Activated naive CD4-positive, alpha-beta T cell treated with anti-CD3 and anti-CD28 coated beads, Interleukin-2, amount 50 U/mL, for 72 hours (primary cell): ENCODE data around the gene SPATA31D4. TPM values are rescaled to one million over a fixed set of nuclear protein-coding genes. Genes with fewer than 3 reads are reported as not detected.
"Not testable (repeated sequence)": the region's sequence is repeated elsewhere in the genome, so short reads cannot be mapped to it uniquely, and the experiment has no call there.

Experiments
- ATAC-seq, 2 donors: fragments of 150-1000 bp; cut with Tn5 transposase; 2 replicates each; pipeline ENCODE4 v1.10.0; 2021; ENCODE audit warnings: mild to moderate bottlenecking in 2 of 2, moderate library complexity in 2 of 2
- DNase-seq, 2 donors: peaks; one replicate each; pipeline ENCODE4 v3.0.0; 2021 to 2022; ENCODE audit warnings: low spot score in 2 of 2
- H3K27ac Mint-ChIP-seq, 2 donors: one replicate each; pipeline ENCODE4 v1.8.0; 2022; ENCODE audit warnings: mild to moderate bottlenecking in 2 of 2, mixed read lengths in 2 of 2
- H3K36me3 Mint-ChIP-seq, 2 donors: one replicate each; pipeline ENCODE4 v1.8.0; 2022; ENCODE audit warnings: mixed read lengths in 2 of 2
- H3K9me3 Mint-ChIP-seq, 2 donors: one replicate each; pipeline ENCODE4 v1.8.0; 2022; ENCODE audit warnings: mixed read lengths in 2 of 2
- total RNA-seq, 2 donors: library from RNA; stranded (reverse); gene quantifications; one replicate each; pipeline ENCODE4 v1.2.3, GENCODE V29; 2022

The SPATA31D4 gene
- total RNA-seq, result not detected

- not testable (repeated sequence) for ATAC-seq, H3K27ac Mint-ChIP-seq, H3K36me3 Mint-ChIP-seq, DNase-seq, H3K9me3 Mint-ChIP-seq
Measured at GRCh38 chr9:81928305-81928704, at the start of gene SPATA31D4. Gene SPATA31D4, plus strand, starts transcription at chr9:81928428. Its CDS starts 86 bp downstream, at chr9:81928514.

GRCh38 chr9:81878530-81878929, 49.7 kb upstream of the SPATA31D4 start:
- DNase-seq (no peak), ATAC-seq (no peak)
- H3K9me3 Mint-ChIP-seq, result peaks cover 0 to 7% of the 10 kb centered on the region in 2 donors
- H3K36me3 Mint-ChIP-seq, result no peaks in the 10 kb centered on the region
- no peak overlapping the region for H3K27ac Mint-ChIP-seq

GRCh38 chr9:81879501-81879916, 48.7 kb upstream of the SPATA31D4 start:
- DNase-seq (no peak), ATAC-seq (no peak)
- Mint-ChIP-seq H3K9me3 (peaks cover 3 to 12% of the 10 kb centered on the region in 2 donors), H3K27ac (no peak overlapping the region), H3K36me3 (no peaks in the 10 kb centered on the region)

- H3K36me3 Mint-ChIP-seq, result no peaks in the 10 kb centered on the region
- no peak for DNase-seq
- no peak for ATAC-seq
- H3K9me3 Mint-ChIP-seq, result peaks cover 8 to 9% of the 10 kb centered on the region in 2 donors
- no peak overlapping the region for H3K27ac Mint-ChIP-seq
Measured at GRCh38 chr9:81885602-81886001, 42.6 kb upstream of the SPATA31D4 start.

GRCh38 chr9:81886665-81887064, 41.6 kb upstream of the SPATA31D4 start:
- ATAC-seq (no peak), DNase-seq (no peak)
- H3K36me3 Mint-ChIP-seq, result no peaks in the 10 kb centered on the region
- H3K9me3 Mint-ChIP-seq, result peaks cover 8 to 9% of the 10 kb centered on the region in 2 donors
- no peak overlapping the region for H3K27ac Mint-ChIP-seq

- no peak for ATAC-seq
- no peak for DNase-seq
- Mint-ChIP-seq H3K9me3 (peaks cover 4 to 5% of the 10 kb centered on the region in 2 donors), H3K27ac (no peak overlapping the region), H3K36me3 (no peaks in the 10 kb centered on the region)
Measured at GRCh38 chr9:81890104-81890503, 38.1 kb upstream of the SPATA31D4 start.

- ATAC-seq (no peak), DNase-seq (no peak)
- no peak overlapping the region for H3K27ac Mint-ChIP-seq
- H3K9me3 Mint-ChIP-seq, result peaks cover 5 to 8% of the 10 kb centered on the region in 2 donors
- H3K36me3 Mint-ChIP-seq, result no peaks in the 10 kb centered on the region
Measured at GRCh38 chr9:81892440-81892839, 35.8 kb upstream of the SPATA31D4 start.

- H3K27ac Mint-ChIP-seq, result no peak overlapping the region
- peaks cover 0 to 8% of the 10 kb centered on the region in 2 donors for H3K9me3 Mint-ChIP-seq
- ATAC-seq (no peak), DNase-seq (no peak)
- no peaks in the 10 kb centered on the region for H3K36me3 Mint-ChIP-seq
Measured at GRCh38 chr9:81893929-81894328, 34.3 kb upstream of the SPATA31D4 start.

- Mint-ChIP-seq H3K27ac (no peak overlapping the region), H3K9me3 (peaks cover 0 to 8% of the 10 kb centered on the region in 2 donors), H3K36me3 (no peaks in the 10 kb centered on the region)
- ATAC-seq (no peak), DNase-seq (no peak)
Measured at GRCh38 chr9:81894891-81895290, 33.3 kb upstream of the SPATA31D4 start.

GRCh38 chr9:81896070-81896469, 32.2 kb upstream of the SPATA31D4 start:
- no peak for ATAC-seq
- Mint-ChIP-seq H3K9me3 (peaks cover 0 to 8% of the 10 kb centered on the region in 2 donors), H3K27ac (no peak overlapping the region), H3K36me3 (no peaks in the 10 kb centered on the region)
- no peak for DNase-seq

- DNase-seq, result no peak
- H3K36me3 Mint-ChIP-seq, result no peaks in the 10 kb centered on the region
- no peak overlapping the region for H3K27ac Mint-ChIP-seq
- ATAC-seq, result no peak
- H3K9me3 Mint-ChIP-seq, result peaks cover 0 to 8% of the 10 kb centered on the region in 2 donors
Measured at GRCh38 chr9:81898851-81899250, 29.4 kb upstream of the SPATA31D4 start.

GRCh38 chr9:81902196-81902595, 26.0 kb upstream of the SPATA31D4 start:
- no peak overlapping the region for H3K27ac Mint-ChIP-seq
- DNase-seq (no peak), ATAC-seq (no peak)
- H3K9me3 Mint-ChIP-seq, result peaks cover 0 to 8% of the 10 kb centered on the region in 2 donors
- H3K36me3 Mint-ChIP-seq, result no peaks in the 10 kb centered on the region

- Mint-ChIP-seq H3K27ac (no peak overlapping the region), H3K36me3 (no peaks in the 10 kb centered on the region), H3K9me3 (peaks cover 0 to 8% of the 10 kb centered on the region in 2 donors)
- DNase-seq (no peak), ATAC-seq (no peak)
Measured at GRCh38 chr9:81902626-81903025, 25.6 kb upstream of the SPATA31D4 start.

GRCh38 chr9:81906671-81907070, 21.6 kb upstream of the SPATA31D4 start:
- H3K27ac Mint-ChIP-seq, result no peak overlapping the region
- ATAC-seq (no peak), DNase-seq (no peak)
- peaks cover 0 to 4% of the 10 kb centered on the region in 2 donors for H3K9me3 Mint-ChIP-seq
- no peaks in the 10 kb centered on the region for H3K36me3 Mint-ChIP-seq

GRCh38 chr9:81912135-81912534, 16.1 kb upstream of the SPATA31D4 start:
- ATAC-seq, result no peak
- no peak for DNase-seq
- H3K27ac Mint-ChIP-seq, result no peak overlapping the region
- H3K9me3 Mint-ChIP-seq, result peaks cover 9% of the 10 kb centered on the region in 2 donors
- H3K36me3 Mint-ChIP-seq, result peaks cover 0 to 6% of the 10 kb centered on the region in 2 donors

GRCh38 chr9:81915801-81916505, 12.3 kb upstream of the SPATA31D4 start:
- H3K27ac Mint-ChIP-seq, result no peak overlapping the region
- H3K9me3 Mint-ChIP-seq, result peaks cover 9% of the 10 kb centered on the region in 2 donors
- no peak for DNase-seq
- peaks cover 0 to 6% of the 10 kb centered on the region in 2 donors for H3K36me3 Mint-ChIP-seq
- no peak for ATAC-seq

GRCh38 chr9:81918507-81918906, 9.7 kb upstream of the SPATA31D4 start:
- not testable (repeated sequence) for H3K36me3 Mint-ChIP-seq, H3K27ac Mint-ChIP-seq, H3K9me3 Mint-ChIP-seq, DNase-seq, ATAC-seq

- not testable (repeated sequence) for H3K9me3 Mint-ChIP-seq, H3K27ac Mint-ChIP-seq, DNase-seq, H3K36me3 Mint-ChIP-seq, ATAC-seq
Measured at GRCh38 chr9:81930147-81930546, 1.9 kb downstream of the SPATA31D4 start.
